Mesenchymal stem cell (in vitro differentiated cells and primary cell): Measurements from ENCODE around the gene AFAP1.

ENCODE experiments used
- DNase-seq: peaks from one replicate; pipeline ENCODE4 v3.0.0-alpha.2; 2013
- H2AFZ ChIP-seq: one replicate; pipeline ENCODE4 v1.6.1; 2013; ENCODE audit warnings: low read depth, mild to moderate bottlenecking, control low read depth, inconsistent platforms, low read length, moderate library complexity
- H2AK5ac ChIP-seq: 2 replicates; pipeline ENCODE4 v1.6.1; 2013; ENCODE audit warnings: low read length, moderate library complexity, mild to moderate bottlenecking, inconsistent platforms; ENCODE audit not compliant: severe bottlenecking
- H2BK120ac ChIP-seq: one replicate; pipeline ENCODE4 v1.6.1; 2013; ENCODE audit warnings: low read depth, mild to moderate bottlenecking, inconsistent platforms, low read length, moderate library complexity
- H2BK12ac ChIP-seq, 2 experiments: one replicate each; pipeline ENCODE4 v1.6.1; 2013; ENCODE audit warnings: inconsistent platforms in 2 of 2, low read length in 2 of 2, mild to moderate bottlenecking in 2 of 2, moderate library complexity in 2 of 2, control low read depth in 1 of 2
- H2BK15ac ChIP-seq: one replicate; pipeline ENCODE4 v1.6.1; 2013; ENCODE audit warnings: mild to moderate bottlenecking, low read depth, inconsistent platforms; ENCODE audit not compliant: poor library complexity, severe bottlenecking
- H2BK5ac ChIP-seq: 2 replicates; pipeline ENCODE4 v1.6.1; 2013; ENCODE audit warnings: low read depth, mild to moderate bottlenecking, low read length, control low read depth, inconsistent platforms; ENCODE audit not compliant: poor library complexity, severe bottlenecking
- H3K14ac ChIP-seq, 2 experiments: one replicate each; pipeline ENCODE4 v1.6.1; 2013; ENCODE audit warnings: inconsistent platforms in 2 of 2, low read length in 2 of 2, control low read depth in 1 of 2, mild to moderate bottlenecking in 1 of 2, moderate library complexity in 1 of 2
- H3K18ac ChIP-seq, 2 experiments: one replicate each; pipeline ENCODE4 v1.6.1; 2013; ENCODE audit warnings: inconsistent platforms in 2 of 2, low read length in 2 of 2, control low read depth in 1 of 2, low read depth in 1 of 2, mild to moderate bottlenecking in 1 of 2
- H3K23ac ChIP-seq, 2 experiments: one replicate each; pipeline ENCODE4 v1.6.1; 2013; ENCODE audit warnings: inconsistent platforms in 2 of 2, low read length in 2 of 2, mild to moderate bottlenecking in 2 of 2, moderate library complexity in 2 of 2, control low read depth in 1 of 2
- H3K27ac ChIP-seq: 2 replicates; pipeline ENCODE4 v1.5.1; 2013; ENCODE audit warnings: mild to moderate bottlenecking, moderate library complexity, low read length, control low read depth, inconsistent platforms; ENCODE audit not compliant: poor library complexity, severe bottlenecking
- H3K27me3 ChIP-seq, 2 experiments: 2 replicates each; pipeline versions ENCODE4 v1.6.1 to v1.7.0; 2013; ENCODE audit warnings: low read length in 2 of 2, mild to moderate bottlenecking in 2 of 2, moderate library complexity in 2 of 2, control low read depth in 1 of 2, inconsistent platforms in 1 of 2; ENCODE audit not compliant: control insufficient read depth in 1 of 2, insufficient read depth in 1 of 2
- H3K36me3 ChIP-seq, 2 experiments: 2 replicates each; pipeline versions ENCODE4 v1.6.1 to v1.7.0; 2013; ENCODE audit warnings: low read length in 2 of 2, control low read depth in 1 of 2, inconsistent platforms in 1 of 2, low read depth in 1 of 2, mild to moderate bottlenecking in 1 of 2; ENCODE audit not compliant: insufficient read depth in 2 of 2, control insufficient read depth in 1 of 2
- H3K4ac ChIP-seq, 2 experiments: one replicate each; pipeline ENCODE4 v1.6.1; 2013; ENCODE audit warnings: inconsistent platforms in 2 of 2, low read length in 2 of 2, mild to moderate bottlenecking in 2 of 2, moderate library complexity in 2 of 2, control low read depth in 1 of 2, low read depth in 1 of 2
- H3K4me1 ChIP-seq: 2 replicates; pipeline ENCODE4 v1.6.1; 2013; ENCODE audit warnings: low read depth, low read length, control low read depth; ENCODE audit not compliant: control insufficient read depth, insufficient read depth
- H3K4me2 ChIP-seq: 2 replicates; pipeline ENCODE4 v1.6.1; 2013; ENCODE audit warnings: low read length, mild to moderate bottlenecking, inconsistent platforms; ENCODE audit not compliant: poor library complexity, severe bottlenecking
- H3K4me3 ChIP-seq, 2 experiments: 2 replicates each; pipeline versions ENCODE4 v1.5.1 to v1.7.0; 2013; ENCODE audit warnings: low read length in 2 of 2, mild to moderate bottlenecking in 2 of 2, control low read depth in 1 of 2, low read depth in 1 of 2; ENCODE audit not compliant: insufficient read depth in 1 of 2
- H3K79me1 ChIP-seq: replicated peaks from 2 replicates; pipeline ENCODE4 v1.6.1; 2013; ENCODE audit warnings: mild to moderate bottlenecking, control low read depth, low read length, inconsistent platforms; ENCODE audit not compliant: poor library complexity, severe bottlenecking
- H3K9ac ChIP-seq: 2 replicates; pipeline ENCODE4 v1.7.0; 2013; ENCODE audit warnings: mild to moderate bottlenecking, low read length, moderate library complexity
- H3K9me3 ChIP-seq: 2 replicates; pipeline ENCODE4 v1.7.0; 2013; ENCODE audit warnings: mild to moderate bottlenecking, low read length; ENCODE audit not compliant: control insufficient read depth
- H4K8ac ChIP-seq: one replicate; pipeline ENCODE4 v1.6.1; 2013; ENCODE audit warnings: inconsistent platforms, mild to moderate bottlenecking, low read length, moderate library complexity
- H4K91ac ChIP-seq: one replicate; pipeline ENCODE4 v1.6.1; 2013; ENCODE audit warnings: mild to moderate bottlenecking, low read length, inconsistent platforms
- WGBS: methylation state at CpG from one replicate; pipeline ENCODE4 v1.1.7; 2013; ENCODE audit warnings: mixed read lengths; 5-methylcytosine and 5-hydroxymethylcytosine counted together

Gene AFAP1

DNA sequence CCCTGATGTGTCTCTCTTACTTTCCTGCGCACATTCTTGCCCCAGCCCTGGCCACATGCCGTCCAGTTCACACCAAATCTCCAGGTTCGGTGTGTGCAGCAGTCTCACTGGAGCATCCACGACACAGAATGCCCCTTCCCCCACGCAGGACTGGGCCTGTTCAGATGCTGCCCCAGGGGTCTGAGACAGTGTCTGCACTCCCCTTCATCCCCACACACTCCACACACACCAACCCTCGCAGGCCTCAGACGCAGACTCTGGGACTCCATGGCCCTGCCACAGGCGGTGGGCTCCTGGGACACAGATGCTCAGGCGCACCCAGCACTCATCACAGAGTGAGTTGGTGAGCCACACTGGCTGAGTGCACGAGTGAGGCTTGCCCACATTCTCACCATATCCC, 83.9 kb downstream of the AFAP1 start:
- Histone ChIP-seq H2BK5ac (no peak overlapping the region), H3K27ac (no peak overlapping the region), H3K4ac (no peak overlapping the region), H3K9me3 (no peaks in the 10 kb centered on the region), H4K8ac (no peak overlapping the region), H3K27me3 (no peaks in the 10 kb centered on the region), H2AFZ (no peak overlapping the region), H3K4me1 (peaks cover 25% of the 10 kb centered on the region), H2BK15ac (no peak overlapping the region), H3K4me2 (no peak overlapping the region), H3K36me3 (peaks cover 42 to 58% of the 10 kb centered on the region in 2 experiments), H4K91ac (peak overlapping the region; percentile 6), H3K14ac (no peak overlapping the region), H3K18ac (peak overlapping the region in 1 of 2 experiments; percentile 67), H3K79me1 (peaks cover 36% of the 10 kb centered on the region), H3K4me3 (no peak overlapping the region), H3K9ac (no peak overlapping the region), H2BK120ac (no peak overlapping the region), H3K23ac (no peak overlapping the region), H2BK12ac (no peak overlapping the region), H2AK5ac (peak overlapping the region; percentile 4)
- DNase-seq: no peak
- 96% methylated on average over 9 of the region's 10 CpGs for WGBS

- DNase-seq: no peak
- Histone ChIP-seq H3K4me2 (no peak overlapping the region), H2BK15ac (no peak overlapping the region), H3K4ac (no peak overlapping the region), H2BK12ac (no peak overlapping the region), H3K36me3 (peaks cover 43 to 59% of the 10 kb centered on the region in 2 experiments), H3K9ac (no peak overlapping the region), H3K4me3 (no peak overlapping the region), H2AK5ac (no peak overlapping the region), H3K23ac (no peak overlapping the region), H3K14ac (no peak overlapping the region), H3K9me3 (no peaks in the 10 kb centered on the region), H3K27me3 (no peaks in the 10 kb centered on the region), H4K8ac (no peak overlapping the region), H2BK120ac (no peak overlapping the region), H3K79me1 (peaks cover 42% of the 10 kb centered on the region), H3K18ac (no peak overlapping the region), H2BK5ac (no peak overlapping the region), H2AFZ (no peak overlapping the region), H3K27ac (no peak overlapping the region), H4K91ac (no peak overlapping the region), H3K4me1 (peaks cover 21% of the 10 kb centered on the region)
- WGBS: 84% methylated on average over 9 of the region's 9 CpGs
Observed at GRCh38 chr4:7854697-7855370, 84.8 kb downstream of the AFAP1 start.

GRCh38 chr4:7854216-7854615, 85.4 kb downstream of the AFAP1 start:
- Histone ChIP-seq H2BK12ac (no peak overlapping the region), H3K4me2 (no peak overlapping the region), H2BK120ac (no peak overlapping the region), H3K18ac (no peak overlapping the region), H3K23ac (no peak overlapping the region), H3K27ac (no peak overlapping the region), H3K14ac (no peak overlapping the region), H3K27me3 (no peaks in the 10 kb centered on the region), H3K4ac (no peak overlapping the region), H4K91ac (no peak overlapping the region), H3K9me3 (no peaks in the 10 kb centered on the region), H4K8ac (no peak overlapping the region), H3K9ac (no peak overlapping the region), H3K4me3 (no peak overlapping the region), H3K4me1 (peaks cover 21% of the 10 kb centered on the region), H2AK5ac (no peak overlapping the region), H2BK5ac (no peak overlapping the region), H3K79me1 (peaks cover 42% of the 10 kb centered on the region), H3K36me3 (peaks cover 46 to 65% of the 10 kb centered on the region in 2 experiments), H2AFZ (no peak overlapping the region), H2BK15ac (no peak overlapping the region)
- DNase-seq: no peak
- WGBS: 86% methylated on average over 8 of the region's 9 CpGs

DNA sequence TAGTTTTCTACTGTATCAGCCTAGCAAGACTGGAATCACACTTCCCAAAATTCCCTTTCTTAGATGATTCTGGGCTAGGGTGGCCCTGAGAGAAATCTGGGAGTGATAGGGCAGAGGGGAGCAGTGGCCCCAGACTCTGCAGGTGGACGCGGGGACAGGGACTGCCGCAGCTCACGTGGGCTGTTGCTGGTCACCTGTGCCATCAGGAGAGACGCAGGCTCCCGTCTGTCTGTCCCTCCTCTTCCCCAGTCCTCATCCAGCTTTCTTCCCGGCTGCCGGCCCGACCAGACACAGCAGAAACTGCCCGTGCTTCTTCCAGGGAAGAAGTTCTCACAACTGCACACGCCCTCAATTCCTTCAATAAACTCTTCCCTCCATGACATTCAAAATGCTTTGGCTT, 86.4 kb downstream of the AFAP1 start:
- no peak overlapping the region for H2AFZ ChIP-seq
- H2AK5ac ChIP-seq: no peak overlapping the region
- H2BK12ac ChIP-seq: no peak overlapping the region
- no peaks in the 10 kb centered on the region for H3K27me3 ChIP-seq
- no peak overlapping the region for H4K91ac ChIP-seq
- H3K9me3 ChIP-seq: no peaks in the 10 kb centered on the region
- no peak overlapping the region for H2BK5ac ChIP-seq
- no peak overlapping the region for H4K8ac ChIP-seq
- no peak overlapping the region for H2BK15ac ChIP-seq
- H3K4me1 ChIP-seq: peaks cover 14% of the 10 kb centered on the region
- H3K79me1 ChIP-seq: peaks cover 45% of the 10 kb centered on the region
- no peak overlapping the region for H3K23ac ChIP-seq
- H3K4me3 ChIP-seq: no peak overlapping the region
- H3K9ac ChIP-seq: no peak overlapping the region
- H3K36me3 ChIP-seq: peaks cover 53 to 68% of the 10 kb centered on the region in 2 experiments
- no peak overlapping the region for H3K4ac ChIP-seq
- no peak overlapping the region for H3K14ac ChIP-seq
- no peak overlapping the region for H3K18ac ChIP-seq
- H3K4me2 ChIP-seq: no peak overlapping the region
- DNase-seq: no peak
- H2BK120ac ChIP-seq: no peak overlapping the region
- WGBS: over 99% methylated on average over 11 of the region's 11 CpGs
- H3K27ac ChIP-seq: no peak overlapping the region
